DND-41 (cell line): Measurements from ENCODE around the gene FAM20C.

Experiments used
- ATAC-seq: fragments of 200-7000 bp; cut with Tn5 transposase; 3 replicates; pipeline ENCODE4 v1.9.1; 2021; ENCODE audit warnings: low read depth; ENCODE audit not compliant: insufficient read depth
- DNase-seq: peaks from one replicate; pipeline ENCODE4 v3.0.0-alpha.2; 2020
- H2AFZ ChIP-seq: 2 replicates; pipeline ENCODE4 v1.6.0; 2012; ENCODE audit warnings: low read depth, low read length
- H3K27ac ChIP-seq: 2 replicates; pipeline ENCODE4 v1.5.1; 2012; ENCODE audit warnings: low read length, inconsistent platforms
- H3K27me3 ChIP-seq: fragments of 200-600 bp; sonication (generic); 2 replicates; pipeline ENCODE4 v1.6.0; 2012; ENCODE audit warnings: low read length, mild to moderate bottlenecking, inconsistent platforms; ENCODE audit not compliant: insufficient read depth, poor library complexity
- H3K36me3 ChIP-seq: 2 replicates; pipeline ENCODE4 v1.5.1; 2012; ENCODE audit warnings: low read length, inconsistent platforms; ENCODE audit not compliant: insufficient read depth
- H3K4me1 ChIP-seq: 2 replicates; pipeline ENCODE4 v1.5.1; 2012; ENCODE audit warnings: mild to moderate bottlenecking, low read length; ENCODE audit not compliant: insufficient read depth
- H3K4me2 ChIP-seq: 2 replicates; pipeline ENCODE4 v1.6.0; 2012; ENCODE audit warnings: mild to moderate bottlenecking, moderate library complexity, low read length, inconsistent platforms; ENCODE audit not compliant: insufficient read depth
- H3K4me3 ChIP-seq, 2 experiments: fragments of 200-600 bp in 1 of 2; shearing (Covaris generic) in 1 of 2; 2 replicates each; pipeline ENCODE4 v1.5.1; 2012 to 2016; ENCODE audit warnings: inconsistent platforms in 2 of 2, low read length in 2 of 2, mild to moderate bottlenecking in 2 of 2, low read depth in 1 of 2, moderate library complexity in 1 of 2
- H3K79me2 ChIP-seq: 2 replicates; pipeline ENCODE4 v1.6.0; 2012; ENCODE audit warnings: low read length, inconsistent platforms; ENCODE audit not compliant: insufficient read depth
- H3K9ac ChIP-seq: 2 replicates; pipeline ENCODE4 v1.6.0; 2012; ENCODE audit warnings: low read depth, mild to moderate bottlenecking, inconsistent platforms, low read length, moderate library complexity
- H3K9me3 ChIP-seq: 2 replicates; pipeline ENCODE4 v1.5.1; 2012; ENCODE audit warnings: low read length, moderate library complexity, mild to moderate bottlenecking, inconsistent platforms; ENCODE audit not compliant: insufficient read depth, severe bottlenecking
- H4K20me1 ChIP-seq: 2 replicates; pipeline ENCODE4 v1.6.0; 2012; ENCODE audit warnings: low read length; ENCODE audit not compliant: insufficient read depth
- CTCF ChIP-seq: IDR thresholded peaks from 2 replicates; pipeline ENCODE4 v1.5.1; 2012; ENCODE audit warnings: borderline replicate concordance, low read length, moderate library complexity, mild to moderate bottlenecking; ENCODE audit not compliant: poor library complexity, severe bottlenecking; ENCODE audit errors: extremely low read depth
- EZH2 ChIP-seq: IDR thresholded peaks from 3 replicates; pipeline ENCODE4 v1.6.1; 2012; ENCODE audit warnings: borderline replicate concordance, low read depth, mild to moderate bottlenecking, moderate library complexity, low read length, inconsistent platforms; ENCODE audit not compliant: severe bottlenecking

Gene FAM20C

DNA sequence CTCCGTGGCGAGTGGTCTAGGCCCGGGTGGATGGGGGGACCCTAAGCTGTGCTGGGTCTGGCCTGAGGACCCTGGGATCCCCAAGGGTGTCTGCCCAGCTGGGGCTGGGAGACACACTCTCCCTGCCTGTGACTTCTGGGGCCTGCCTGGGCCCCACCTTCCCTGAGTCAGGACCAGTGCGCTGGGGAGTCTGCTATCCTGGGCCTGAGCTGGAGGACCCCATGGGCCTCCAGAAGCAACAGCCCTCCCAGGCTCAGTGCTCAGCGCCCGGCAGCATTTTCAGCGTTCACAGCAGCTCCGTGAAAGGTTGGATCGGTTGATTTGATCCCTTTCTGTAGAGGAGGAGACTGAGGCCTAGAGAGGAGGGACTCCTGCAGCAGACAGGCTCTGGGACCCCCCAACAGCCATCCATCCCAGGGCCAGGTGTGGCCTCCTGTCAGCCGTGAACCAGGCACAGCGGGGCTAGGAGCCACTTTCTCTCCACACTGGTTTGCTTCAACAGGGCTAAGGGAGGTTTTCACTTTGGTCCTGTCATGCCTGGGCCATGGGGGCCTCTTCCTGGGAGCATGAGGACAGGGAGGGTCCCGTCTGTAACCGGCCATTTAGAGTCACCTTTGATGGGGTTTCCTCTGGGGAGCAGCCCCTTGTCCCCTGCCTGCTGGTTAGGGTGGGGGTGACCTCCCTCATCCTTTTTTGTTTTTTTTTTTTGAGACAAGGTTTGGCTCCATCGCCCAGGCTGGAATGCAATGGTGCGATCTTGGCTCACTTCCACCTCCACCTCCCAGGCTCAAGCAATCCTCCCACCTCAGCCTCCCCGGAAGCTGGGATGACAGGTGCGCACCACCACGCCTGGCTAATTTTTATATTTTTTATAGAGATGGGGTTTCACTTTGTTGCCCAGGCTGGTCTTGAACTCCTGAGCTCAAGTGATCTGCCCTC lies 110.0 kb downstream of the FAM20C start:
- TF ChIP-seq EZH2 (no peak), CTCF (no peak)

DNA sequence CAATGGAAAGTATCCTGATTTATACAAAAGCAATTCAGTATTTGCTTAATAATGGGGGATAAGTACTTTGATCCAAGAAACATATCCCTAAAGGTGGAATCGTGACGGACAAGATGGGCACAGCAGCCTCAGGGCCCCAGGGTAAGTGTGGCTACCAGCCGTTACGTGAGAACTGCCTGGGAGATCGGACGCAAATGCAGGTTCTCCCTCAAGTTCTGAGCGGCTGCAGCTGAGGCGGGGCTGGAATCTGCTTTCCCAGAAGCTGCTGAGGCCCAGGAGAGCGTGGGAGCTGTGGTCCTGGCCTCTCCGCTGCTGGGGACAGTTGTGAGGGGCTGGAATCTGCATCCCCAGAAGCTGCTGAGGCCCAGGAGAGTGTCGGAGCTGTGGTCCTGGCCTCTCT lies 111.1 kb downstream of the FAM20C start:
- Histone ChIP-seq H4K20me1 (no peaks in the 10 kb centered on the region; the same call in 1 of the 2 replicates), H2AFZ (no peak overlapping the region), H3K27ac (no peak overlapping the region), H3K79me2 (no peaks in the 10 kb centered on the region), H3K9ac (no peak overlapping the region), H3K4me3 (no peak overlapping the region), H3K4me1 (no peaks in the 10 kb centered on the region), H3K4me2 (no peak overlapping the region), H3K36me3 (no peaks in the 10 kb centered on the region), H3K27me3 (no peaks in the 10 kb centered on the region), H3K9me3 (no peaks in the 10 kb centered on the region)
- no peak for TF ChIP-seq EZH2
- TF ChIP-seq CTCF = no peak
- DNase-seq (no peak), ATAC-seq (no peak)

More for the DNA sequence above, 110.0 kb downstream of the FAM20C start:
- H3K4me1 ChIP-seq = no peaks in the 10 kb centered on the region
- no peaks in the 10 kb centered on the region; the same call in 1 of the 2 replicates for H4K20me1 ChIP-seq
- no peak overlapping the region for H3K4me3 ChIP-seq
- no peak overlapping the region for H3K27ac ChIP-seq
- H3K9ac ChIP-seq = no peak overlapping the region
- no peaks in the 10 kb centered on the region for H3K9me3 ChIP-seq
- no peak overlapping the region for H2AFZ ChIP-seq
- no peak for ATAC-seq
- no peaks in the 10 kb centered on the region for H3K36me3 ChIP-seq
- no peak for DNase-seq
- H3K4me2 ChIP-seq = no peak overlapping the region
- H3K27me3 ChIP-seq = no peaks in the 10 kb centered on the region
- no peaks in the 10 kb centered on the region for H3K79me2 ChIP-seq

DNA sequence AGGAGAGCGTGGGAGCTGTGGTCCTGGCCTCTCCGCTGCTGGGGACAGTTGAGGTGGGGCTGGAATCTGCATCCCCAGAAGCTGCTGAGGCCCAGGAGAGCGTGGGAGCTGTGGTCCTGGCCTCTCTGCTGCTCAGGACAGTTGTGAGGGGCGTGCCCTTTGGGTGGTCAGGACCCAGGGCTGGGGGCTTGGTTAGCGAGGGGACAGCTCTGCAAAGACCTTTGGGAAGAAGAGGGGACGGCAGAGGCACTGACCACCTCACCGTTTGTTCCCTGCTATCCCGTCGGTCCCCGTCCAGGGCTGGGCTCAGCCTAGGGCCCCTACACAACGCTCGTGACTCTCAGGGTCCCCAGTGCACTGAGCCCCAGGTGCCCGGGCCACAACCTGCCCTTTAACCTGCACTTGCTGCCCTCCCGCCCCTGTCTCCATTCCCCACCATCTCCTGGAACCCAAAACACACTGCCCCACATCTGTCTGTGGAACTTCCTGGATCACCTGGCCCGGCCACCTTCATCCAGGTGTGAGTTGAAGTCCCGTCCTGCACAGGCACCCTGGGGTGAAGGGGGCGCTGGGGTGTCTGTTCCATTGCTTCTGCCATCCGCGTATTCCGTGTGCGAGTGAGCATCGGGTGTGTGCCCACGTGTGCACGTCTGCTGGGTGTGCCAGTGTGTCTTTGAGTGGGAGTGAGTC lies 111.7 kb downstream of the FAM20C start:
- H2AFZ ChIP-seq = no peak overlapping the region
- DNase-seq (no peak), ATAC-seq (no peak)
- no peak overlapping the region for H3K4me3 ChIP-seq
- H4K20me1 ChIP-seq = no peaks in the 10 kb centered on the region; the same call in 1 of the 2 replicates
- TF ChIP-seq CTCF = no peak
- TF ChIP-seq EZH2 = no peak
- H3K79me2 ChIP-seq = no peaks in the 10 kb centered on the region
- no peak overlapping the region for H3K4me2 ChIP-seq
- H3K4me1 ChIP-seq = no peaks in the 10 kb centered on the region
- no peaks in the 10 kb centered on the region for H3K27me3 ChIP-seq
- no peak overlapping the region for H3K9ac ChIP-seq
- H3K36me3 ChIP-seq = no peaks in the 10 kb centered on the region
- no peaks in the 10 kb centered on the region for H3K9me3 ChIP-seq
- no peak overlapping the region for H3K27ac ChIP-seq
